Gastroesophageal sphincter (tissue), 3 donors: ENCODE results near the gene PLAGL2.

ENCODE experiments used
- CTCF ChIP-seq, 4 experiments: fragments of 200-600 bp in 2 of 4; fragments of 450-650 bp in 2 of 4; sonication (generic) in 1 of 4; IDR thresholded peaks; one replicate each; pipeline ENCODE4 v1.5.1; 2017 to 2019; ENCODE audit warnings: antibody characterized with exemption in 4 of 4, mild to moderate bottlenecking in 2 of 4, moderate library complexity in 2 of 4
- EP300 ChIP-seq: sonication (generic); formaldehyde crosslinking; IDR thresholded peaks from one replicate; pipeline ENCODE4 v1.6.1; 2017; ENCODE audit warnings: antibody characterized with exemption, mild to moderate bottlenecking
- POLR2A ChIP-seq, 2 donors: fragments of 450-650 bp; IDR thresholded peaks; one replicate each; pipeline ENCODE4 v1.6.1; 2017; ENCODE audit warnings: antibody characterized with exemption in 2 of 2, mild to moderate bottlenecking in 2 of 2, moderate library complexity in 1 of 2
- POLR2AphosphoS5 ChIP-seq: sonication (generic); formaldehyde crosslinking; IDR thresholded peaks from one replicate; pipeline ENCODE4 v1.6.1; 2017; ENCODE audit warnings: antibody characterized with exemption

DNA sequence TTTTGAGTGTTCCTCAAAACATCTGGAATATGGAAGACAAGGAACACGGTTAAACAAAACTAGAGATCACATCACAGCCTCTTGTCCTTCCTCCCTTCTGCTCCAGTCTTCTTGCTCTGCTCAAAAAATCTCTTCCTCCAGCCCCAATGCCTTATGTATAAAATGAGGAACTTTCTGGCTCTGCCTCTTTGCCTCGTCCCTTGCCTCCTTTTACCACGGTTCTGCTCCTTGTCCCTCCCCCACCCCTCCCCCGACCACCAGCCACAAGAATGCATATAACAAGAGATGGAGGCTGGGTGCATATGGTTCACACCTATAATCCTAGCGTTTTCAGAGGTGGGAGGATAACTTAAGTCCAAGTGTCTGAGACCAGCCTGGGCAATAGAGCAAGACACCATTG is 43.6 kb downstream of the PLAGL2 start:
- TF ChIP-seq CTCF (IDR thresholded peaks at IDR 0.05) (no peak), POLR2AphosphoS5 (no peak), EP300 (no peak), POLR2A (IDR thresholded peaks at IDR 0.05) (no peak)
